Measurements from ENCODE around the gene SCN3A.

The SCN3A gene

GRCh38 chr2:165203689-165204559 is at the start of gene SCN3A:
SCN3A (minus strand) TSS chr2:165204050; CDS start chr2:165176394, 27,656 bp downstream.
- DNase-seq = peak; percentile 67

- DNase-seq = no peak
Measured at GRCh38 chr2:165253178-165253577, 49.3 kb upstream of the SCN3A start.

- peak; percentile 79 for DNase-seq
Measured at GRCh38 chr2:165251366-165251765, 47.5 kb upstream of the SCN3A start.

GRCh38 chr2:165248238-165248637 is 44.4 kb upstream of the SCN3A start:
- DNase-seq = no peak

GRCh38 chr2:165245081-165245793 is 41.4 kb upstream of the SCN3A start:
- no peak for DNase-seq

- no peak for DNase-seq
Measured at GRCh38 chr2:165240916-165241315, 37.1 kb upstream of the SCN3A start.

GRCh38 chr2:165239856-165240515 is 36.1 kb upstream of the SCN3A start:
- DNase-seq = no peak

- DNase-seq = peak; percentile 76
Measured at GRCh38 chr2:165239230-165239629, 35.4 kb upstream of the SCN3A start, which contains the start of gene SCN2A. SCN2A (plus strand) TSS chr2:165239414; CDS start chr2:165295824, 56,410 bp downstream.

- DNase-seq = peak; percentile 26
Measured at GRCh38 chr2:165238295-165238694, 34.4 kb upstream of the SCN3A start.

- no peak for DNase-seq
Measured at GRCh38 chr2:165237056-165237455, 33.2 kb upstream of the SCN3A start.

GRCh38 chr2:165227571-165227970 is 23.7 kb upstream of the SCN3A start:
- no peak for DNase-seq

- no peak for DNase-seq
Measured at GRCh38 chr2:165224941-165225340, 21.1 kb upstream of the SCN3A start.

GRCh38 chr2:165219481-165219880 is 15.6 kb upstream of the SCN3A start:
- no peak for DNase-seq

GRCh38 chr2:165214093-165214492 is 10.2 kb upstream of the SCN3A start:
- DNase-seq = no peak

- no peak for DNase-seq
Measured at GRCh38 chr2:165208094-165208493, 4.2 kb upstream of the SCN3A start.

- DNase-seq = no peak
Measured at GRCh38 chr2:165205865-165206264, 2.0 kb upstream of the SCN3A start.

- DNase-seq = no peak
Measured at GRCh38 chr2:165202239-165202638, 1.6 kb downstream of the SCN3A start.

- DNase-seq = no peak
Measured at GRCh38 chr2:165198181-165198580, 5.7 kb downstream of the SCN3A start.

- no peak for DNase-seq
Measured at GRCh38 chr2:165197346-165197745, 6.5 kb downstream of the SCN3A start.

GRCh38 chr2:165196411-165196810 is 7.4 kb downstream of the SCN3A start:
- DNase-seq = no peak

GRCh38 chr2:165193178-165193777 is 10.6 kb downstream of the SCN3A start:
- DNase-seq = no peak

- no peak for DNase-seq
Measured at GRCh38 chr2:165192729-165193128, 11.1 kb downstream of the SCN3A start.
